Upper lobe of right lung (tissue), 1 donor: Measurements from ENCODE around the gene GREB1L. TPM values are rescaled to one million over a fixed set of nuclear protein-coding genes. Genes with fewer than 3 reads are reported as not detected.

Source experiments
- ATAC-seq: fragments of 200-7000 bp; cut with Tn5 transposase; one replicate; pipeline ENCODE4 v1.9.1; 2020; ENCODE audit warnings: mild to moderate bottlenecking, moderate library complexity
- DNase-seq: peaks from one replicate; pipeline ENCODE4 v3.0.0-alpha.2; 2020
- H3K27ac ChIP-seq: fragments of 200-600 bp; one replicate; pipeline ENCODE4 v1.8.0; 2022
- H3K27me3 ChIP-seq: fragments of 200-600 bp; one replicate; pipeline ENCODE4 v1.8.0; 2022; ENCODE audit warnings: mild to moderate bottlenecking
- H3K36me3 ChIP-seq: fragments of 200-600 bp; one replicate; pipeline ENCODE4 v1.8.0; 2022
- H3K4me1 ChIP-seq: fragments of 200-600 bp; one replicate; pipeline ENCODE4 v1.8.0; 2022
- H3K4me3 ChIP-seq: fragments of 200-600 bp; one replicate; pipeline ENCODE4 v1.8.0; 2022; ENCODE audit warnings: mild to moderate bottlenecking
- H3K9me3 ChIP-seq: fragments of 200-600 bp; one replicate; pipeline ENCODE4 v1.8.0; 2022
- CTCF ChIP-seq: fragments of 200-600 bp; IDR thresholded peaks from one replicate; pipeline ENCODE4 v1.8.0; 2022; ENCODE audit warnings: antibody characterized with exemption
- intact Hi-C: fragments of 100-400 bp; cut with DNase I; formaldehyde crosslinking; loops from one replicate; pipeline ENCODE4 v1.11.0; 2022
- total RNA-seq: library from RNA; stranded (reverse); fragmentation: NEBNext Ultra II Directional; extraction: Animal tissue kit (Norgen Biotek cat#: 25700); gene quantifications from one replicate; pipeline ENCODE4 v1.2.1, GENCODE V29; 2021
- donor health status: DM: no; HTN: yes; CAD: no; lungs with severe emphysema.

Gene GREB1L
- total RNA-seq, 1 donor from 2014 or later: 1.2 TPM

- H3K4me3 ChIP-seq: no peak overlapping the region
- DNase-seq: no peak
- no peaks in the 10 kb centered on the region for H3K36me3 ChIP-seq
- no peaks in the 10 kb centered on the region for H3K9me3 ChIP-seq
- no peak overlapping the region for H3K27ac ChIP-seq
- ATAC-seq: no peak
- H3K4me1 ChIP-seq: no peaks in the 10 kb centered on the region
- no peak for TF ChIP-seq CTCF
- intact Hi-C loops: no loop called here
- H3K27me3 ChIP-seq: no peaks in the 10 kb centered on the region
These were observed 56.3 kb downstream of the GREB1L start for GRCh38 chr18:21298351-21298750.

- intact Hi-C loops: no loop called here
- Histone ChIP-seq H3K4me1 (no peaks in the 10 kb centered on the region), H3K27ac (no peak overlapping the region), H3K4me3 (no peak overlapping the region), H3K27me3 (no peaks in the 10 kb centered on the region), H3K36me3 (no peaks in the 10 kb centered on the region), H3K9me3 (no peaks in the 10 kb centered on the region)
- no peak for TF ChIP-seq CTCF
- ATAC-seq: no peak
- no peak for DNase-seq
These were observed 58.2 kb downstream of the GREB1L start for GRCh38 chr18:21300035-21300907.

- no peak overlapping the region for H3K27ac ChIP-seq
- no peaks in the 10 kb centered on the region for H3K27me3 ChIP-seq
- H3K9me3 ChIP-seq: no peaks in the 10 kb centered on the region
- H3K36me3 ChIP-seq: no peaks in the 10 kb centered on the region
- intact Hi-C loops: no loop called here
- DNase-seq: no peak
- no peaks in the 10 kb centered on the region for H3K4me1 ChIP-seq
- no peak for TF ChIP-seq CTCF
- no peak overlapping the region for H3K4me3 ChIP-seq
- ATAC-seq: no peak
These were observed 58.8 kb downstream of the GREB1L start for GRCh38 chr18:21300908-21301200.

GRCh38 chr18:21303445-21303844 lies 61.4 kb downstream of the GREB1L start:
- Histone ChIP-seq H3K36me3 (no peaks in the 10 kb centered on the region), H3K4me1 (no peaks in the 10 kb centered on the region), H3K27ac (no peak overlapping the region), H3K27me3 (no peaks in the 10 kb centered on the region), H3K4me3 (no peak overlapping the region), H3K9me3 (no peaks in the 10 kb centered on the region)
- no peak for TF ChIP-seq CTCF
- ATAC-seq (no peak), DNase-seq (no peak)
- intact Hi-C loops: no loop called here

GRCh38 chr18:21303895-21304294 lies 61.9 kb downstream of the GREB1L start:
- intact Hi-C loops: no loop called here
- no peak for TF ChIP-seq CTCF
- H3K9me3 ChIP-seq: no peaks in the 10 kb centered on the region
- H3K27me3 ChIP-seq: no peaks in the 10 kb centered on the region
- no peaks in the 10 kb centered on the region for H3K36me3 ChIP-seq
- no peaks in the 10 kb centered on the region for H3K4me1 ChIP-seq
- ATAC-seq: no peak
- no peak overlapping the region for H3K27ac ChIP-seq
- no peak for DNase-seq
- H3K4me3 ChIP-seq: no peak overlapping the region

GRCh38 chr18:21305621-21306020 lies 63.6 kb downstream of the GREB1L start:
- no peaks in the 10 kb centered on the region for H3K36me3 ChIP-seq

More at GRCh38 chr18:21305621-21306020, 63.6 kb downstream of the GREB1L start:
- Histone ChIP-seq H3K27me3 (no peaks in the 10 kb centered on the region), H3K4me1 (no peaks in the 10 kb centered on the region), H3K9me3 (no peaks in the 10 kb centered on the region), H3K4me3 (no peak overlapping the region), H3K27ac (no peak overlapping the region)
- intact Hi-C loops: no loop called here
- no peak for TF ChIP-seq CTCF
- DNase-seq (no peak), ATAC-seq (no peak)
